SU-DHL-6 (cell line): ENCODE data around the gene NDUFS2.

ENCODE experiments used
- H2AFZ ChIP-seq: fragments of 200-600 bp; sonication (generic); 2 replicates; pipeline ENCODE4 v1.6.1; 2014; ENCODE audit warnings: low read depth, mild to moderate bottlenecking, moderate library complexity, mixed read lengths, antibody characterized with exemption, low read length; ENCODE audit not compliant: severe bottlenecking
- H3F3A ChIP-seq: fragments of 200-600 bp; shearing (Covaris generic); 2 replicates; pipeline ENCODE4 v1.6.0; 2016; ENCODE audit warnings: antibody characterized with exemption, mild to moderate bottlenecking; ENCODE audit not compliant: insufficient read depth
- H3K27ac ChIP-seq: fragments of 200-600 bp; sonication (generic); 2 replicates; pipeline ENCODE4 v1.5.1; 2016; ENCODE audit warnings: low read depth, mild to moderate bottlenecking, low read length, moderate library complexity, mixed read lengths
- H3K27me3 ChIP-seq: fragments of 200-600 bp; sonication (generic), shearing (Covaris generic); 2 replicates; pipeline ENCODE4 v1.6.0; 2014; ENCODE audit warnings: mild to moderate bottlenecking, low read length
- H3K36me3 ChIP-seq: fragments of 200-600 bp; sonication (generic); 2 replicates; pipeline ENCODE4 v1.6.1; 2014; ENCODE audit warnings: mild to moderate bottlenecking, low read length, mixed read lengths
- H3K4me2 ChIP-seq: fragments of 300-600, 200-600 bp; shearing (Covaris generic), sonication (generic); 2 replicates; pipeline ENCODE4 v1.6.0; 2014; ENCODE audit warnings: low read length, low read depth, mild to moderate bottlenecking; ENCODE audit not compliant: poor library complexity, severe bottlenecking
- H3K4me3 ChIP-seq: fragments of 200-600 bp; sonication (generic); 2 replicates; pipeline ENCODE4 v1.5.1; 2014; ENCODE audit warnings: antibody characterized with exemption, low read length, mild to moderate bottlenecking, mixed read lengths; ENCODE audit not compliant: insufficient read depth, poor library complexity, severe bottlenecking
- H3K79me2 ChIP-seq: fragments of 200-600 bp; sonication (generic); 2 replicates; pipeline ENCODE4 v1.6.1; 2014; ENCODE audit warnings: mild to moderate bottlenecking, low read length, moderate library complexity; ENCODE audit not compliant: insufficient read depth
- H3K9ac ChIP-seq: fragments of 200-600 bp; sonication (generic); 2 replicates; pipeline ENCODE4 v1.7.0; 2014; ENCODE audit warnings: mild to moderate bottlenecking, low read length
- H3K9me2 ChIP-seq: fragments of 200-600 bp; sonication (generic); replicated peaks from 2 replicates; pipeline ENCODE4 v1.6.1; 2014; ENCODE audit warnings: low read length; ENCODE audit not compliant: insufficient read depth
- H3K9me3 ChIP-seq: fragments of 200-600 bp; sonication (generic); 2 replicates; pipeline ENCODE4 v1.6.1; 2014; ENCODE audit warnings: low read length, mixed read lengths; ENCODE audit not compliant: insufficient read depth
- H4K20me1 ChIP-seq: fragments of 200-600 bp; sonication (generic); 2 replicates; pipeline ENCODE4 v1.6.1; 2014; ENCODE audit warnings: low read depth, mild to moderate bottlenecking, antibody characterized with exemption, low read length, moderate library complexity, mixed read lengths
- CTCF ChIP-seq: fragments of 200-600 bp; sonication (generic); IDR thresholded peaks from one replicate; pipeline ENCODE4 v1.5.1; 2017; ENCODE audit warnings: antibody characterized with exemption, mild to moderate bottlenecking, low read length, moderate library complexity; ENCODE audit not compliant: insufficient read depth, poor library complexity, severe bottlenecking
- EZH2phosphoT487 ChIP-seq: fragments of 200-600 bp; sonication (generic), shearing (Covaris generic); conservative IDR thresholded peaks from 2 replicates; pipeline ENCODE4 v1.6.1; 2018; ENCODE audit warnings: mild to moderate bottlenecking, antibody characterized with exemption, low read length, moderate library complexity, mixed read lengths

Gene NDUFS2

GRCh38 chr1:161217831-161218230, 15.7 kb downstream of the NDUFS2 start:
- TF ChIP-seq EZH2phosphoT487 (no peak), CTCF (no peak)
- Histone ChIP-seq H2AFZ (no peak overlapping the region), H3K27ac (no peak overlapping the region), H3K4me3 (no peak overlapping the region), H3K9me3 (no peaks in the 10 kb centered on the region), H3K27me3 (no peaks in the 10 kb centered on the region), H3K9me2 (no peaks in the 10 kb centered on the region), H3K9ac (no peak overlapping the region), H3K4me2 (no peak overlapping the region), H4K20me1 (no peaks in the 10 kb centered on the region), H3K79me2 (no peaks in the 10 kb centered on the region), H3K36me3 (peaks cover 7% of the 10 kb centered on the region), H3F3A (0 out of 2 replicates have a peak, but pooled peaks cover 4% of the 10 kb centered on the region)

- no peak overlapping the region for H3K27ac ChIP-seq
- H3K27me3 ChIP-seq, result no peaks in the 10 kb centered on the region
- no peak for TF ChIP-seq EZH2phosphoT487
- no peak for TF ChIP-seq CTCF
- no peak overlapping the region for H3K4me2 ChIP-seq
- no peaks in the 10 kb centered on the region for H3K79me2 ChIP-seq
- H3K36me3 ChIP-seq, result peaks cover 4% of the 10 kb centered on the region
- no peaks in the 10 kb centered on the region for H3K9me2 ChIP-seq
- H2AFZ ChIP-seq, result no peak overlapping the region
- 0 out of 2 replicates have a peak, but pooled peaks cover 4% of the 10 kb centered on the region for H3F3A ChIP-seq
- no peak overlapping the region for H3K9ac ChIP-seq
- H3K4me3 ChIP-seq, result no peak overlapping the region
- H4K20me1 ChIP-seq, result no peaks in the 10 kb centered on the region
- H3K9me3 ChIP-seq, result no peaks in the 10 kb centered on the region
Measured at GRCh38 chr1:161218301-161219077, 16.3 kb downstream of the NDUFS2 start.

GRCh38 chr1:161219078-161219892, 17.1 kb downstream of the NDUFS2 start:
- H3K9ac ChIP-seq, result no peak overlapping the region
- no peak overlapping the region for H3K4me2 ChIP-seq
- H3K27me3 ChIP-seq, result no peaks in the 10 kb centered on the region

More at GRCh38 chr1:161219078-161219892, 17.1 kb downstream of the NDUFS2 start:
- Histone ChIP-seq H2AFZ (no peak overlapping the region), H3K27ac (no peak overlapping the region), H3K4me3 (no peak overlapping the region), H4K20me1 (no peaks in the 10 kb centered on the region), H3K9me2 (no peaks in the 10 kb centered on the region), H3F3A (0 out of 2 replicates have a peak, but pooled peaks cover 4% of the 10 kb centered on the region), H3K9me3 (no peaks in the 10 kb centered on the region), H3K79me2 (no peaks in the 10 kb centered on the region), H3K36me3 (no peaks in the 10 kb centered on the region)
- TF ChIP-seq CTCF, result no peak
- TF ChIP-seq EZH2phosphoT487, result no peak
